H1 (cell line): ENCODE measurements around the gene EXD1. TPM values are rescaled to one million over a fixed set of nuclear protein-coding genes. Genes with fewer than 3 reads are reported as not detected.

Experiments
- ASH2L ChIP-seq: fragments of 200-600, 300-600 bp; sonication (generic); IDR thresholded peaks from one replicate; pipeline ENCODE4 v1.7.1; 2017; ENCODE audit warnings: low read length
- BACH1 ChIP-seq: IDR thresholded peaks from 2 replicates; pipeline ENCODE4 v1.6.1; 2012; ENCODE audit warnings: low read length, improper control_type of control experiment
- ZNF274 ChIP-seq: IDR thresholded peaks from 2 replicates; pipeline ENCODE4 v1.7.0; 2012; ENCODE audit warnings: low read length, borderline replicate concordance; ENCODE audit errors: extremely low read depth
- polyA plus RNA-seq, 7 experiments: library from polyadenylated mRNA; depleted of rRNA in 3 of 7; stranded (reverse) in 5 of 7; unstranded in 2 of 7; fragments of >200 nt in 5 of 7; fragments of 200-250 nt in 2 of 7; gene quantifications; 1 replicate in 5 of 7; 2 replicates in 1 of 7; 4 replicates in 1 of 7; pipeline versions ENCODE4 v1.2.1 to v1.2.3, GENCODE V29; 2011 to 2013; ENCODE audit warnings: missing spikeins in 2 of 7, mixed read lengths in 2 of 7
- total RNA-seq: library from RNA; stranded (reverse); fragmentation: NEBNext Ultra II Directional; extraction: Animal tissue kit (Norgen Biotek cat#: 25700); gene quantifications from 2 replicates; pipeline ENCODE4 v1.2.1, GENCODE V29; 2021

EXD1 gene
- total and polyA plus RNA-seq, 2 of the 8 experiments (the other 6 are each of a cell fraction or from before 2014, with no cell fraction given), result 0.06 to 0.54 TPM

DNA sequence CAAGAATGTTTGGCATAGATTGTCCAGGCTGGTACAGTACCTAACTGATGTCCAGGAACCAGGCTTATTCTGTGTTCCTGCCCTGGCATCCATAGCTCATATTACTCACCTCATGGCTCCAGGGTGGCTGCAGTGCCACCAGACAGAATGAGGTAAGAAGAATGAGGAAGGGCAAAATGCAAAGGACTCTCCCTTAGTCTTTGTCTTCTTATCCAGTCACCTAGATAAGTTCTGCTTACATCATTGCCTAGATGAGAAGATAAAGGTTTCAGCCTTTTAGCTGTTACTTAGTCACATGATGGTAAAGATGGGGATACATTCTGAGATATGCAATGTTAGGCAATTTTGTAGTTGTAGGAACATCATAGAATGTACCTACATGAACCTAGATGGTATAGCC lies 46.3 kb upstream of the EXD1 start (continued):
- TF ChIP-seq ZNF274 (no peak), BACH1 (no peak), ASH2L (no peak)
